Progenitor cell of endocrine pancreas (in vitro differentiated cells): Measurements from ENCODE around the gene USO1. TPM values are rescaled to one million over a fixed set of nuclear protein-coding genes. Genes with fewer than 3 reads are reported as not detected.
A peak's percentile ranks its signal among the peaks of the same experiment; 100 is the strongest.
"Not testable (repeated sequence)": the region's sequence is repeated elsewhere in the genome, so short reads cannot be mapped to it uniquely, and the experiment has no call there.

Experiments
- DNase-seq: peaks from one replicate; pipeline ENCODE4 v3.0.0; 2021; ENCODE audit warnings: low spot score; ENCODE audit not compliant: unreplicated experiment
- H3K27ac Mint-ChIP-seq: 2 replicates; pipeline ENCODE4 v1.8.0; 2021; ENCODE audit warnings: mild to moderate bottlenecking, moderate library complexity, mixed read lengths
- H3K27me3 Mint-ChIP-seq: 2 replicates; pipeline ENCODE4 v1.8.0; 2021; ENCODE audit warnings: mixed read lengths
- H3K36me3 Mint-ChIP-seq: 2 replicates; pipeline ENCODE4 v1.8.0; 2022; ENCODE audit warnings: mixed read lengths; ENCODE audit not compliant: insufficient read depth
- H3K4me1 Mint-ChIP-seq: 2 replicates; pipeline ENCODE4 v1.8.0; 2021; ENCODE audit warnings: low read depth, mixed read lengths
- H3K4me3 Mint-ChIP-seq: 2 replicates; pipeline ENCODE4 v1.8.0; 2021; ENCODE audit warnings: low read depth, mild to moderate bottlenecking, moderate library complexity, mixed read lengths
- H3K9me3 Mint-ChIP-seq: 2 replicates; pipeline ENCODE4 v1.8.0; 2021; ENCODE audit warnings: low read depth, mixed read lengths
- total RNA-seq: library from RNA; stranded (reverse); gene quantifications from 2 replicates; pipeline ENCODE4 v1.2.1, GENCODE V29; 2021
- TF ChIP-seq, protein P1 (sequence below): fragments of 200-600 bp; sonication (generic); IDR thresholded peaks from one replicate; pipeline ENCODE4 v1.5.0; 2021; ENCODE audit warnings: antibody characterized with exemption, mild to moderate bottlenecking; ENCODE audit not compliant: unreplicated experiment

USO1 gene
- total RNA-seq, 1 donor from 2014 or later = 54.9 TPM

DNA sequence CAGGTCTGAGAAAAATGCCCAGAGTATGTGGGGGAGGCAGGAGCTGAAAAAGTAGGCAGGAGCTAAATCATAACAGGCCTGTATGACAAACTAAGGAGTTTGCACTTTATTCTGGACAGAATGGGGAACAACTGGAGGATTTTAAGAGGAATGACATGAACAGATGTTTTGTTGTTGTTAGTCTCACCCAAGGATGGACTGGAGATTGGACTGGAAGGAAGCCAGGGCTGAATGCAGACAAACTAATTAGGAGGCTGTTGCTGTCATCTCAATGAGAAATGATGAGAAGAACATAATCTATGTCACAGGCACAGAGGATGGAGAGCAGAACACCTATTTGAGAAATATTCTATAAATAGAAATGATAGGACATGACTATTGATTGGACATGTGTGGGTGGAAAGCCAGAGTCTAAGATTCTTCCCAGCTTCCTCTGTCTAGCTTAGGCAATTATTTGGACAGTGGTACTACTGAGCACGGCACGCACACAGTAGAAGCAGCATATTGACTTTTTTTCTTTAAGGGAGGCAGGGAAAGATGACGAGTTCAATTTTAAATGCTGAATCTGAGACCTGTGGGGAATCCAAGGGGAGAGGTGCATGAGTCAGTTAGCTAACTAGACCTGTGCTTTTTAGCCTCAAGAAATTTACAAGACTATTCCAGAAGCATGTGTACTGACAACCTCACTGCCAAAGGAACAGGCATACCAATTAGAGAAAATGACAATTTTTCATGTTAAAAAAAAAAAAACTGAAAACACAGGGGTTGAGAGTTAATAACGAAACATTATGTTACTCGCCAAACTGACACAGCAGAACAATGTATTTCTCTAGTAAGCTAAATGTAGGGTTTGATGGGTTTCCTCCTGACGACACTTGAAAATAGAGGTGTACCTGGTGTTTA is 963 bp upstream of the USO1 start:
- H3K4me3 Mint-ChIP-seq = peak overlapping the region; percentile 100
- H3K27ac Mint-ChIP-seq = peak overlapping the region; percentile 100
- H3K4me1 Mint-ChIP-seq = peaks cover 32% of the 10 kb centered on the region
- peaks cover 6% of the 10 kb centered on the region for H3K36me3 Mint-ChIP-seq
- no peak for DNase-seq
- TF ChIP-seq, protein P1, sequence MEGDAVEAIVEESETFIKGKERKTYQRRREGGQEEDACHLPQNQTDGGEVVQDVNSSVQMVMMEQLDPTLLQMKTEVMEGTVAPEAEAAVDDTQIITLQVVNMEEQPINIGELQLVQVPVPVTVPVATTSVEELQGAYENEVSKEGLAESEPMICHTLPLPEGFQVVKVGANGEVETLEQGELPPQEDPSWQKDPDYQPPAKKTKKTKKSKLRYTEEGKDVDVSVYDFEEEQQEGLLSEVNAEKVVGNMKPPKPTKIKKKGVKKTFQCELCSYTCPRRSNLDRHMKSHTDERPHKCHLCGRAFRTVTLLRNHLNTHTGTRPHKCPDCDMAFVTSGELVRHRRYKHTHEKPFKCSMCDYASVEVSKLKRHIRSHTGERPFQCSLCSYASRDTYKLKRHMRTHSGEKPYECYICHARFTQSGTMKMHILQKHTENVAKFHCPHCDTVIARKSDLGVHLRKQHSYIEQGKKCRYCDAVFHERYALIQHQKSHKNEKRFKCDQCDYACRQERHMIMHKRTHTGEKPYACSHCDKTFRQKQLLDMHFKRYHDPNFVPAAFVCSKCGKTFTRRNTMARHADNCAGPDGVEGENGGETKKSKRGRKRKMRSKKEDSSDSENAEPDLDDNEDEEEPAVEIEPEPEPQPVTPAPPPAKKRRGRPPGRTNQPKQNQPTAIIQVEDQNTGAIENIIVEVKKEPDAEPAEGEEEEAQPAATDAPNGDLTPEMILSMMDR = no peak
- H3K9me3 Mint-ChIP-seq = no peaks in the 10 kb centered on the region
- no peaks in the 10 kb centered on the region for H3K27me3 Mint-ChIP-seq

DNA sequence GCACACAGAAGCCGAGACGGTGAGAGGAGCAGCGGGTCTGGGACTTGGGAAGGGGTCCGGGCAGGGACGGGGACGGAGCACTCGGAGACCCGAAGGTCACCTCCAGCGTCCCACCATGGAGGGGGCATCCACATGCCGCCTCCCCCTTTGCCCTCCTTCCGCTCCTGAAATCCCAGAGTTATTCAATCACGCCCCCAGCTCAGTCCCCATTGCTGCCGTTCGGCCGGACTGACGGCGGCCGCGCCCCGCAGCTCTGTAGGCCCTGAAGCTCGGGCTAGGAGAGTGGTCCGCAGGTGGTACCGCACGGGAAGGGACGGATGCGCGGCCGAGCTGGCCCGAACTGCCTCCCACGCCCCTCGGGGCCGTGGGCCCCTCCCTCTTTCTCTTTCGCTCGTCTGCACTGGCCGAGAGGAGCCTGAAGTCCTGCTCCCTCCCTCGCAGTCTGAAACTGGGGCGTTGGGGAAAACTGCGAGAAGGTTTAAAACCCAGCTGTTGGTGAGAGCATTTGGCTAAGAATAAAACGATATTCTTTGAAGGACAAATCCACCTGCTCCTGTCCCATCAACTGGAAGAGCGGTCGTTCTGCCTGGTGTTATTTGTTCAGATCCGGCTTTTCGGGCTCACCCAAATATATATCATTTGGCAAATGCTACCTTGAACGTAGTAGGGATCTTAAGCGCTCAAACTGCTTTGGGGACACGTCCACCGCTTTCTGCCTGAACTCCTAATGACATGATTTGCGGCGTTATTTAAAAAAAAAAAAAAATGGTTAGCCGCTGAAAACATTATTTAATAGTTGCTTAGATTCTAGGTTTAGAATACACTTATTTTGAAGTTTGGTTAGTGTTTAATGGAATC is 719 bp downstream of the USO1 start:
- Mint-ChIP-seq H3K27ac (peak overlapping the region; percentile 100), H3K4me1 (peaks cover 32% of the 10 kb centered on the region), H3K27me3 (no peaks in the 10 kb centered on the region), H3K36me3 (peaks cover 1% of the 10 kb centered on the region), H3K4me3 (peak overlapping the region; percentile 100), H3K9me3 (no peaks in the 10 kb centered on the region)
- TF ChIP-seq, protein P1 = no peak
- peak; percentile 63 for DNase-seq

DNA sequence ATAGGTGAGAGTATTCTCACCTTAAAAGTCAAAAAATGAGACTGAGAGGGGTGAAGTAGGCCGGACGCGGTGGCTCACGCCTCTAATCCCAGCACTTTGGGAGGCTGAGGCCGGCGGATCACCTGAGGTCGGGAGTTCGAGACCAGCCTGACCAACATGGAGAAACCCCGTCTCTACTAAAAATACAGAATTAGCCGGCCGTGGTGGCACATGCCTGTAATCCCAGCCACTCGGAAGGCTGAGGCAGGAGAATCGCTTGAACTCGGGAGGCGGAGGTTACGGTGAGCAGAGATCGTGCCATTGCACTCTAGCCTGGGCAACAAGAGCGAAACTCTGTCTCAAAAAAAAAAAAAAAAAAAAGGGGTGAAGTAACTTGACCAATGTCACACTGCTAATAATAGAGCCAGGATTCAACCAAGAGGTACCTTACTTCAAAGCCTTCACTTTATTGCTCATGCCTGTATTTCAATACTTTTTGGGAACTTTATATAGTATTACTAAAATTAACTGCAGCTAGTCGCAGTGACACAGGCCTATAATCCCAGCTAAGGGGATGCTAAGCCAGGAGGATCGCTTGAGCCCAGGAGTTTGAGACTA is 1.7 kb downstream of the USO1 start:
- H3K4me1 Mint-ChIP-seq = peaks cover 32% of the 10 kb centered on the region
- H3K27me3 Mint-ChIP-seq, H3K9me3 Mint-ChIP-seq, H3K36me3 Mint-ChIP-seq, DNase-seq: not testable (repeated sequence)
- peak overlapping the region; percentile 100 for H3K4me3 Mint-ChIP-seq
- peak overlapping the region; percentile 100 for H3K27ac Mint-ChIP-seq

DNA sequence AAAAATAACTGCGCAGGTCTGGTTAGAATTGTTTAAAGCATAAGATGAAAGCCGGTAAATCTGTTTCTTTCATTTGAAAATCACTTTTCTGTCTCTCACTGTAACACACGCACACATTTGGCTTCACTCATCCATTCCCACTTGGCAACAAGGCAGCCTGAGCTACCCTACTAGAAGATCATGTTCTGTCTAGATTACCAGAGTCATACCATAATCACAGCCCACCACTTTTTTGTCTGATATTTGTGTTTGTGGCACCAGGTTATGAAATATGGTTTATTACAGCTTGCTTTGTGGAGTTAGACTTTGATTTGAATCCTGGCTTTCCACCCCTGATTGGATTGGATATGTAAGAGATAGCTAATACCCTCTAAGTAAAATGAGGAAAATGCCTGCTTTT is 2.2 kb downstream of the USO1 start:
- H3K27me3 Mint-ChIP-seq = no peaks in the 10 kb centered on the region
- H3K27ac Mint-ChIP-seq = peak overlapping the region; percentile 70
- peaks cover 32% of the 10 kb centered on the region for H3K4me1 Mint-ChIP-seq
- peak overlapping the region; percentile 100 for H3K4me3 Mint-ChIP-seq
- H3K9me3 Mint-ChIP-seq = no peaks in the 10 kb centered on the region
- TF ChIP-seq, protein P1 = no peak
- H3K36me3 Mint-ChIP-seq = peaks cover 1% of the 10 kb centered on the region
- no peak for DNase-seq

DNA sequence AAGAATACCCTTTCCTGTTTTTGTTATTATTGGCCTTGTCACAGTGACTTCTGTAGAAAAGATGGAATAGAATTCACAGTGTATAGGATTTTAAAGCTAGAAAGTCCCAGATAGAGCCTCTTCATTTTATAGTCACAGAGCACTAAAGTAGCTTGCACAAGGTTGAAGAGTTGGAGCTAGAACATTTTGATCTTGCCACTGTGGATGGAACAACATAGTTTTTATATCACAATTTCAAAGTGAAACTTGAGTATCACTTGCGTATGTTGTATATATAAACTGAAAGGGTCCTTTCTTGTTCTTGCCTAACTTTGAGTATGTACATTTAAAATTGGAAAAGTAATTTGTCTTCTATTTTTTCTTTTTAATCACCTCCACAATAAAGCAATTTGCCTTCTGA is 2.7 kb downstream of the USO1 start:
- DNase-seq = no peak
- peak overlapping the region; percentile 100 for H3K4me3 Mint-ChIP-seq
- H3K27ac Mint-ChIP-seq = peak overlapping the region; percentile 16
- peaks cover 1% of the 10 kb centered on the region for H3K36me3 Mint-ChIP-seq
- H3K27me3 Mint-ChIP-seq = no peaks in the 10 kb centered on the region
- no peaks in the 10 kb centered on the region for H3K9me3 Mint-ChIP-seq
- TF ChIP-seq, protein P1 = no peak
- H3K4me1 Mint-ChIP-seq = peaks cover 30% of the 10 kb centered on the region
